H9 (cell line): ENCODE data around the gene RNF17. TPM values are rescaled to one million over a fixed set of nuclear protein-coding genes. Genes with fewer than 3 reads are reported as not detected.

Experiments
- DNase-seq: peaks from one replicate; pipeline ENCODE4 v3.0.0-alpha.2; 2017
- H2AFZ ChIP-seq: one replicate; pipeline ENCODE4 v1.6.1; 2013; ENCODE audit warnings: mild to moderate bottlenecking, low read length, control low read depth, moderate library complexity
- H2AK5ac ChIP-seq: 2 replicates; pipeline ENCODE4 v1.6.1; 2013; ENCODE audit warnings: low read length, control low read depth, mixed read lengths; ENCODE audit not compliant: insufficient read length
- H2BK120ac ChIP-seq: one replicate; pipeline ENCODE4 v1.6.1; 2013; ENCODE audit warnings: low read depth, mild to moderate bottlenecking, low read length, control low read depth, inconsistent platforms; ENCODE audit not compliant: poor library complexity, severe bottlenecking
- H2BK12ac ChIP-seq: 2 replicates; pipeline ENCODE4 v1.6.1; 2013; ENCODE audit warnings: low read length, control low read depth, mixed read lengths, low read depth; ENCODE audit not compliant: insufficient read length
- H2BK15ac ChIP-seq: 2 replicates; pipeline ENCODE4 v1.6.1; 2013; ENCODE audit warnings: low read depth, low read length, control low read depth
- H2BK20ac ChIP-seq: one replicate; pipeline ENCODE4 v1.6.1; 2013; ENCODE audit warnings: low read depth, mild to moderate bottlenecking, low read length, control low read depth, inconsistent platforms; ENCODE audit not compliant: poor library complexity, severe bottlenecking
- H2BK5ac ChIP-seq: 2 replicates; pipeline ENCODE4 v1.6.1; 2013; ENCODE audit warnings: low read length, control low read depth, mixed read lengths; ENCODE audit not compliant: insufficient read length
- H3K14ac ChIP-seq: 2 replicates; pipeline ENCODE4 v1.6.1; 2013; ENCODE audit warnings: low read length, control low read depth; ENCODE audit not compliant: insufficient read depth
- H3K18ac ChIP-seq: 2 replicates; pipeline ENCODE4 v1.6.1; 2013; ENCODE audit warnings: low read depth, mild to moderate bottlenecking, mixed read lengths, low read length, control low read depth; ENCODE audit not compliant: insufficient read length
- H3K23ac ChIP-seq: 2 replicates; pipeline ENCODE4 v1.6.1; 2013; ENCODE audit warnings: low read length, control low read depth, mixed read lengths, low read depth; ENCODE audit not compliant: insufficient read length
- H3K23me2 ChIP-seq: 2 replicates; pipeline ENCODE4 v1.6.1; 2013; ENCODE audit warnings: low read depth, mild to moderate bottlenecking, mixed read lengths, low read length, control low read depth; ENCODE audit not compliant: insufficient read length, poor library complexity, severe bottlenecking
- H3K27ac ChIP-seq: 2 replicates; pipeline ENCODE4 v1.5.1; 2013; ENCODE audit warnings: low read length, control low read depth, mixed read lengths, low read depth; ENCODE audit not compliant: insufficient read length
- H3K27me3 ChIP-seq: 2 replicates; pipeline ENCODE4 v1.6.1; 2013; ENCODE audit warnings: low read length, control low read depth, inconsistent platforms; ENCODE audit not compliant: insufficient read depth
- H3K4ac ChIP-seq: 2 replicates; pipeline ENCODE4 v1.6.1; 2013; ENCODE audit warnings: low read depth, mild to moderate bottlenecking, control low read depth, inconsistent platforms, low read length, moderate library complexity
- H3K4me1 ChIP-seq: 2 replicates; pipeline ENCODE4 v1.6.1; 2013; ENCODE audit warnings: low read length, control low read depth, inconsistent platforms; ENCODE audit not compliant: insufficient read depth
- H3K4me2 ChIP-seq: 2 replicates; pipeline ENCODE4 v1.6.1; 2013; ENCODE audit warnings: low read length, control low read depth, mixed read lengths; ENCODE audit not compliant: insufficient read length, insufficient read depth
- H3K56ac ChIP-seq: 2 replicates; pipeline ENCODE4 v1.6.1; 2013; ENCODE audit warnings: low read depth, mild to moderate bottlenecking, mixed read lengths, low read length, control low read depth; ENCODE audit not compliant: insufficient read length
- H3K79me1 ChIP-seq: 2 replicates; pipeline ENCODE4 v1.6.1; 2013; ENCODE audit warnings: low read depth, mild to moderate bottlenecking, moderate library complexity, low read length, control low read depth, inconsistent platforms; ENCODE audit not compliant: insufficient read depth, poor library complexity, severe bottlenecking
- H3K79me2 ChIP-seq: 2 replicates; pipeline ENCODE4 v1.6.1; 2013; ENCODE audit warnings: low read length, control low read depth, inconsistent platforms; ENCODE audit not compliant: insufficient read depth
- H3K9ac ChIP-seq: 2 replicates; pipeline ENCODE4 v1.6.1; 2013; ENCODE audit warnings: low read length, control low read depth, mixed read lengths; ENCODE audit not compliant: insufficient read length; ENCODE audit errors: extremely low read depth
- H3K9me3 ChIP-seq: one replicate; pipeline ENCODE4 v1.6.1; 2013; ENCODE audit warnings: low read depth, low read length, inconsistent platforms; ENCODE audit not compliant: control insufficient read depth
- H3T11ph ChIP-seq: one replicate; pipeline ENCODE4 v1.6.1; 2013; ENCODE audit warnings: mild to moderate bottlenecking, low read length, control low read depth, inconsistent platforms
- H4K20me1 ChIP-seq: one replicate; pipeline ENCODE4 v1.6.1; 2013; ENCODE audit not compliant: control insufficient read depth, insufficient read length, insufficient read depth
- H4K5ac ChIP-seq: 2 replicates; pipeline ENCODE4 v1.6.1; 2013; ENCODE audit warnings: low read depth, mild to moderate bottlenecking, mixed read lengths, low read length, control low read depth; ENCODE audit not compliant: insufficient read length
- H4K8ac ChIP-seq: replicated peaks from 2 replicates; pipeline ENCODE4 v1.6.1; 2013; ENCODE audit warnings: low read length, control low read depth, mixed read lengths, low read depth; ENCODE audit not compliant: insufficient read length
- H4K91ac ChIP-seq: 2 replicates; pipeline ENCODE4 v1.6.1; 2013; ENCODE audit warnings: low read depth, mild to moderate bottlenecking, moderate library complexity, mixed read lengths, low read length, control low read depth; ENCODE audit not compliant: insufficient read length
- H3K27ac Mint-ChIP-seq, 3 experiments: 2 replicates in 2 of 3; 3 replicates in 1 of 3; pipeline ENCODE4 v1.8.0; 2020 to 2021; ENCODE audit warnings: mixed read lengths in 3 of 3, mild to moderate bottlenecking in 1 of 3, moderate library complexity in 1 of 3
- H3K27me3 Mint-ChIP-seq: 2 replicates; pipeline ENCODE4 v1.8.0; 2021; ENCODE audit warnings: low read depth, mild to moderate bottlenecking, moderate library complexity, mixed read lengths
- H3K36me3 Mint-ChIP-seq, 3 experiments: 2 replicates in 2 of 3; 3 replicates in 1 of 3; pipeline ENCODE4 v1.8.0; 2020 to 2021; ENCODE audit warnings: low read depth in 3 of 3, mixed read lengths in 3 of 3; ENCODE audit not compliant: insufficient read depth in 1 of 3
- H3K4me1 Mint-ChIP-seq, 2 experiments: 2 replicates each; pipeline ENCODE4 v1.8.0; 2020; ENCODE audit warnings: mixed read lengths in 2 of 2
- H3K4me3 Mint-ChIP-seq, 2 experiments: 2 replicates in 1 of 2; 3 replicates in 1 of 2; pipeline ENCODE4 v1.8.0; 2020 to 2021; ENCODE audit warnings: mild to moderate bottlenecking in 2 of 2, mixed read lengths in 2 of 2, moderate library complexity in 1 of 2
- H3K9me3 Mint-ChIP-seq, 2 experiments: 2 replicates in 1 of 2; 3 replicates in 1 of 2; pipeline ENCODE4 v1.8.0; 2020; ENCODE audit warnings: mild to moderate bottlenecking in 2 of 2, mixed read lengths in 2 of 2, moderate library complexity in 1 of 2
- WGBS: extraction: QIAGEN DNeasy Blood & Tissue Kit; methylation state at CpG from one replicate; pipeline ENCODE4 v1.1.7; 2013; ENCODE audit warnings: missing lambda C conversion rate, low lambda C conversion rate, mixed read lengths; ENCODE audit not compliant: insufficient read length; ENCODE audit errors: extremely low coverage; 5-methylcytosine and 5-hydroxymethylcytosine counted together
- total RNA-seq: library from RNA; stranded (reverse); gene quantifications from 2 replicates; pipeline ENCODE4 v1.2.1, GENCODE V29; 2021
- TF ChIP-seq, protein P1 (sequence below): fragments of 200-600 bp; sonication (generic); conservative IDR thresholded peaks from 3 replicates; pipeline ENCODE4 v1.8.0; 2021; ENCODE audit warnings: antibody characterized with exemption, mild to moderate bottlenecking

Gene RNF17
- total RNA-seq, 1 experiment from 2014 or later, result not detected

DNA sequence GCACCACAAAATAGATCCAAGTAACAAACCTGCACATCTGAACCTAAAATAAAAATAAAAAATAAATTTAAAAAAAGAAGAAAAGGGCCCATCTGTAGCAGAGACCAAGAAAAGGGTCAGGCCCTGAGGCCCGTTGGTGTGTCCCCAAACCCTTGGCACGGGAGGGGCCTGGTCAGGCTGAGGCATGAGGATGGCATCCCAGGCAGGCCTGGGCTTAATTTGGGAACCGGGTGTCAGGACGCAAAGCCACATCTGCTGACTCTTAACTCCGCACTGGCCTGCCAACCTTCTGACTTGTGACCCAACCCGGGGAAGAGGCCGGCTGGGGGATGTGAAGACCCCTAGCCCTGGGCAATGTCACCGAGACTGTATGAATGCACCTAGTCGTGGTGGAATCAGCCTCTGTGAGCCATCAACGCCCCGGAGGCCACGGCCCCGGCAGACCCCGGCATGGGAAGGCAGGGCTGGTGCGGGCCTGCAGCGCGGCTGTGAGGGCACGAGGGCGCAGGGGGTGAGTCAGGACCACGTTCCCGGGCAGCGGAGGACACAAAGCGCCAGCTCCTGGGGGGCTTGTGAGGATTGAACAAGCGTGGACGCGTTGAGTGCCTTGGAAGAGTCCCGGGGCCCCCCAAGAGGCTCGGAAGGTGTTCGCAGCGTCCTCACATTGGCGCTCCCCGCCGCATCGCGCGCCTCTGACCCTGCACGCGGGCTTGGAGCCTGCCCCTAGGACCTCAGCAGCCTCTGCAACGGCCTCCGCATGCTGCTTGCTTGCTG is 45.6 kb upstream of the RNF17 start:
- no peak overlapping the region for H3K23ac ChIP-seq
- no peak overlapping the region for H3K4me3 Mint-ChIP-seq
- no peaks in the 10 kb centered on the region for H3K79me1 ChIP-seq
- no peaks in the 10 kb centered on the region for H3K27me3 ChIP-seq
- H3K27ac ChIP-seq, result no peak overlapping the region
- H3K27ac Mint-ChIP-seq, result no peak overlapping the region; a peak in 1 of 7 replicates
- TF ChIP-seq, protein P1, sequence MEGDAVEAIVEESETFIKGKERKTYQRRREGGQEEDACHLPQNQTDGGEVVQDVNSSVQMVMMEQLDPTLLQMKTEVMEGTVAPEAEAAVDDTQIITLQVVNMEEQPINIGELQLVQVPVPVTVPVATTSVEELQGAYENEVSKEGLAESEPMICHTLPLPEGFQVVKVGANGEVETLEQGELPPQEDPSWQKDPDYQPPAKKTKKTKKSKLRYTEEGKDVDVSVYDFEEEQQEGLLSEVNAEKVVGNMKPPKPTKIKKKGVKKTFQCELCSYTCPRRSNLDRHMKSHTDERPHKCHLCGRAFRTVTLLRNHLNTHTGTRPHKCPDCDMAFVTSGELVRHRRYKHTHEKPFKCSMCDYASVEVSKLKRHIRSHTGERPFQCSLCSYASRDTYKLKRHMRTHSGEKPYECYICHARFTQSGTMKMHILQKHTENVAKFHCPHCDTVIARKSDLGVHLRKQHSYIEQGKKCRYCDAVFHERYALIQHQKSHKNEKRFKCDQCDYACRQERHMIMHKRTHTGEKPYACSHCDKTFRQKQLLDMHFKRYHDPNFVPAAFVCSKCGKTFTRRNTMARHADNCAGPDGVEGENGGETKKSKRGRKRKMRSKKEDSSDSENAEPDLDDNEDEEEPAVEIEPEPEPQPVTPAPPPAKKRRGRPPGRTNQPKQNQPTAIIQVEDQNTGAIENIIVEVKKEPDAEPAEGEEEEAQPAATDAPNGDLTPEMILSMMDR, result no peak
- H3K9me3 Mint-ChIP-seq, result no peaks in the 10 kb centered on the region
- H4K5ac ChIP-seq, result no peak overlapping the region
- H2AFZ ChIP-seq, result no peak overlapping the region
- no peaks in the 10 kb centered on the region; the same call in none of the 2 replicates for H3K27me3 Mint-ChIP-seq
- H4K20me1 ChIP-seq, result no peaks in the 10 kb centered on the region
- H3K14ac ChIP-seq, result peak overlapping the region; percentile 57; the same call in 1 of the 2 replicates
- H3K9me3 ChIP-seq, result no peaks in the 10 kb centered on the region
- peaks cover 14 to 21% of the 10 kb centered on the region in 2 experiments for H3K4me1 Mint-ChIP-seq
- H3K79me2 ChIP-seq, result no peaks in the 10 kb centered on the region
- H3K4ac ChIP-seq, result no peak overlapping the region; the same call in 1 of the 2 replicates
- no peak overlapping the region for H2BK12ac ChIP-seq
- H4K91ac ChIP-seq, result no peak overlapping the region
- H2BK20ac ChIP-seq, result no peak overlapping the region
- H4K8ac ChIP-seq, result no peak overlapping the region
- H3T11ph ChIP-seq, result no peak overlapping the region
- H3K23me2 ChIP-seq, result peaks cover 6% of the 10 kb centered on the region
- H3K36me3 Mint-ChIP-seq, result no peaks in the 10 kb centered on the region; a peak in 1 of 7 replicates
- H2BK15ac ChIP-seq, result no peak overlapping the region
- no peaks in the 10 kb centered on the region for H3K4me1 ChIP-seq
- H2BK5ac ChIP-seq, result no peak overlapping the region
- no peak overlapping the region for H3K56ac ChIP-seq
- H3K18ac ChIP-seq, result peak overlapping the region; percentile 36
- peak overlapping the region; percentile 26 for H2BK120ac ChIP-seq
- DNase-seq, result no peak
- H3K4me2 ChIP-seq, result no peak overlapping the region
- no peak overlapping the region for H2AK5ac ChIP-seq
- WGBS, result no CpG with 5 or more reads among the region's 40 CpGs
- no peak overlapping the region for H3K9ac ChIP-seq
